A549 treated with Mapracorat at 1 μM for 4 hours (cell line): ENCODE data around the gene SF3B6. TPM values are rescaled to one million over a fixed set of nuclear protein-coding genes. Genes with fewer than 3 reads are reported as not detected.

Experiments
- total RNA-seq: library from RNA; stranded (reverse); fragments of 200-300 nt; extraction: Qiagen RNA extraction; gene quantifications from 5 replicates; pipeline ENCODE4 v1.2.3, GENCODE V29; 2022

SF3B6 gene
- total RNA-seq, result 159 to 226 TPM (median 170 TPM) in 5 replicates

GRCh38 chr2:24075915-24076848 is at the start of gene SF3B6:
TSS of gene SF3B6 (minus strand) at chr2:24076326. CDS start at chr2:24076229, 97 bp downstream.

GRCh38 chr2:24123195-24123921 is 47.2 kb upstream of the SF3B6 start, which contains the start of the genes FAM228B and PFN4:
TSS of gene FAM228B (plus strand) at chr2:24123469. CDS start at chr2:24124362, 893 bp downstream.
TSS of gene PFN4 (minus strand) at chr2:24123334. CDS start at chr2:24122535, 799 bp downstream.

GRCh38 chr2:24084386-24085199 is 8.5 kb upstream of the SF3B6 start, which contains the start of gene TP53I3:
TSS of gene TP53I3 (minus strand) at chr2:24084834. CDS start at chr2:24084326, 508 bp downstream.

GRCh38 chr2:24049485-24050021 is 26.6 kb downstream of the SF3B6 start, which contains the start of gene FKBP1B:
TSS of gene FKBP1B (plus strand) at chr2:24049741. CDS start at chr2:24049850, 109 bp downstream.

GRCh38 chr2:24046930-24047702 is 29.0 kb downstream of the SF3B6 start, which contains the start of gene WDCP:
TSS of gene WDCP (minus strand) at chr2:24047391. CDS start at chr2:24039494, 7,897 bp downstream.

Other genes starting within 250 kb of the SF3B6 start
- gene ATAD2B, start 149.2 kb downstream of the SF3B6 start, total RNA-seq, result 5.6 to 8.5 TPM (median 7.2 TPM) in 5 replicates
- 19.8 to 25.0 TPM (median 22.7 TPM) in 5 replicates for gene UBXN2A, start 135.9 kb downstream of the SF3B6 start, total RNA-seq
- 0.11 to 0.64 TPM (median 0.59 TPM) in 5 replicates for gene MFSD2B, start 66.2 kb downstream of the SF3B6 start, total RNA-seq
- gene WDCP, start 28.9 kb downstream of the SF3B6 start, total RNA-seq, result 11.7 to 14.3 TPM (median 12.9 TPM) in 5 replicates
- 10.6 to 12.7 TPM (median 11.5 TPM) in 5 replicates for gene FKBP1B, start 26.6 kb downstream of the SF3B6 start, total RNA-seq
- gene TP53I3, start 8.5 kb upstream of the SF3B6 start, total RNA-seq, result 243 to 290 TPM (median 270 TPM) in 5 replicates
- gene PFN4, start 47.0 kb upstream of the SF3B6 start, total RNA-seq, result 1.1 to 1.9 TPM (median 1.9 TPM) in 5 replicates
- gene FAM228B, start 47.1 kb upstream of the SF3B6 start, total RNA-seq, result 1.1 to 4.1 TPM (median 3.6 TPM) in 5 replicates
- gene FAM228A, start 98.7 kb upstream of the SF3B6 start, total RNA-seq, result not detected in 5 replicates